Tibial artery (tissue), 4 donors: Measurements from ENCODE around the gene KIF26A.
A peak's percentile ranks its signal among the peaks of the same experiment; 100 is the strongest.

Experiments used
- DNase-seq, 2 donors: peaks; one replicate each; pipeline ENCODE4 v3.0.0-alpha.2; 2019
- H3K27ac ChIP-seq, 2 donors: fragments of 200-600 bp; sonication (generic) in 1 of 2; 1 replicate in 1 of 2; 2 replicates in 1 of 2; pipeline ENCODE4 v1.5.1; 2018 to 2019; ENCODE audit warnings: mild to moderate bottlenecking in 1 of 2
- H3K27me3 ChIP-seq, 2 donors: fragments of 200-600 bp; sonication (generic) in 1 of 2; one replicate each; pipeline versions ENCODE4 v1.5.1 to v1.6.0; 2016 to 2019
- H3K36me3 ChIP-seq, 3 donors: fragments of 200-600 bp; sonication (generic) in 2 of 3; one replicate each; pipeline ENCODE4 v1.5.1; 2016 to 2019; ENCODE audit warnings: mild to moderate bottlenecking in 2 of 3
- H3K4me1 ChIP-seq, 4 donors: fragments of 200-600 bp; sonication (generic) in 2 of 4; 1 replicate in 3 of 4; 2 replicates in 1 of 4; pipeline ENCODE4 v1.5.1; 2016 to 2019
- H3K4me3 ChIP-seq, 2 donors: fragments of 200-600 bp; sonication (generic) in 1 of 2; 1 replicate in 1 of 2; 2 replicates in 1 of 2; pipeline ENCODE4 v1.5.1; 2018 to 2019; ENCODE audit warnings: mild to moderate bottlenecking in 2 of 2
- H3K9me3 ChIP-seq, 3 donors: fragments of 200-600 bp; sonication (generic) in 1 of 3; one replicate each; pipeline ENCODE4 v1.5.1; 2016 to 2019
- CTCF ChIP-seq, 2 experiments: fragments of 200-600 bp in 1 of 2; fragments of 450-650 bp in 1 of 2; IDR thresholded peaks; one replicate each; pipeline ENCODE4 v1.5.1; 2017 to 2019; ENCODE audit warnings: antibody characterized with exemption in 2 of 2, mild to moderate bottlenecking in 1 of 2, moderate library complexity in 1 of 2
- intact Hi-C: fragments of 100-400 bp; cut with DNase I; formaldehyde crosslinking; loops from one replicate; pipeline ENCODE4 v1.15.0; 2023; ENCODE audit warnings: low total_unique reads

KIF26A gene

GRCh38 chr14:104120281-104120741 lies 18.1 kb upstream of the KIF26A start:
- peak in 1 of 2 donors; percentile 32 for DNase-seq
- H3K36me3 ChIP-seq, result no peaks in the 10 kb centered on the region

GRCh38 chr14:104121142-104121541 lies 17.2 kb upstream of the KIF26A start:
- peaks cover 0 to 49% of the 10 kb centered on the region in 2 donors for H3K27me3 ChIP-seq
- no peak for TF ChIP-seq CTCF (IDR thresholded peaks at IDR 0.05)
- H3K9me3 ChIP-seq, result peaks cover 0 to 19% (median 17%) of the 10 kb centered on the region in 3 donors
- intact Hi-C loops, result no loop called here
- H3K4me1 ChIP-seq, result peaks cover 0 to 20% (median 15%) of the 10 kb centered on the region in 4 donors
- no peak overlapping the region for H3K4me3 ChIP-seq
- DNase-seq, result no peak
- no peaks in the 10 kb centered on the region for H3K36me3 ChIP-seq
- H3K27ac ChIP-seq, result no peak overlapping the region

More at GRCh38 chr14:104120281-104120741, 18.1 kb upstream of the KIF26A start:
- TF ChIP-seq CTCF (IDR thresholded peaks at IDR 0.05), result no peak
- peaks cover 0 to 22% (median 15%) of the 10 kb centered on the region in 4 donors for H3K4me1 ChIP-seq
- H3K27ac ChIP-seq, result no peak overlapping the region
- H3K4me3 ChIP-seq, result no peak overlapping the region
- H3K27me3 ChIP-seq, result peaks cover 0 to 58% of the 10 kb centered on the region in 2 donors
- intact Hi-C loops, result no loop called here
- peaks cover 0 to 18% (median 17%) of the 10 kb centered on the region in 3 donors for H3K9me3 ChIP-seq

- Histone ChIP-seq H3K9me3 (peaks cover 0 to 19% (median 17%) of the 10 kb centered on the region in 3 donors), H3K4me1 (no peaks in the 10 kb centered on the region), H3K27ac (no peak overlapping the region), H3K27me3 (peaks cover 0 to 22% of the 10 kb centered on the region in 2 donors), H3K36me3 (no peaks in the 10 kb centered on the region), H3K4me3 (no peak overlapping the region)
- no peak for TF ChIP-seq CTCF (IDR thresholded peaks at IDR 0.05)
- no peak for DNase-seq
- intact Hi-C loops, result no loop called here
Measured at GRCh38 chr14:104123879-104124278, 14.5 kb upstream of the KIF26A start.

GRCh38 chr14:104125011-104125410 lies 13.4 kb upstream of the KIF26A start:
- Histone ChIP-seq H3K36me3 (no peaks in the 10 kb centered on the region), H3K27me3 (peaks cover 0 to 11% of the 10 kb centered on the region in 2 donors), H3K9me3 (peaks cover 4 to 28% (median 26%) of the 10 kb centered on the region in 3 donors), H3K27ac (no peak overlapping the region), H3K4me3 (no peak overlapping the region), H3K4me1 (no peaks in the 10 kb centered on the region)
- DNase-seq, result no peak
- intact Hi-C loops, result no loop called here
- TF ChIP-seq CTCF (IDR thresholded peaks at IDR 0.05), result no peak

GRCh38 chr14:104126753-104127152 lies 11.6 kb upstream of the KIF26A start:
- no peak for DNase-seq
- Histone ChIP-seq H3K27ac (no peak overlapping the region), H3K36me3 (no peaks in the 10 kb centered on the region), H3K4me3 (no peak overlapping the region), H3K9me3 (peaks cover 4 to 38% (median 36%) of the 10 kb centered on the region in 3 donors), H3K27me3 (peaks cover 0 to 11% of the 10 kb centered on the region in 2 donors), H3K4me1 (peaks cover 0 to 3% (median 0%) of the 10 kb centered on the region in 4 donors)
- intact Hi-C loops, result no loop called here
- TF ChIP-seq CTCF (IDR thresholded peaks at IDR 0.05), result no peak
